ENCODE results near the gene RMND1.
"Not testable (repeated sequence)": the region's sequence is repeated elsewhere in the genome, so short reads cannot be mapped to it uniquely, and the experiment has no call there.

The RMND1 gene

DNA sequence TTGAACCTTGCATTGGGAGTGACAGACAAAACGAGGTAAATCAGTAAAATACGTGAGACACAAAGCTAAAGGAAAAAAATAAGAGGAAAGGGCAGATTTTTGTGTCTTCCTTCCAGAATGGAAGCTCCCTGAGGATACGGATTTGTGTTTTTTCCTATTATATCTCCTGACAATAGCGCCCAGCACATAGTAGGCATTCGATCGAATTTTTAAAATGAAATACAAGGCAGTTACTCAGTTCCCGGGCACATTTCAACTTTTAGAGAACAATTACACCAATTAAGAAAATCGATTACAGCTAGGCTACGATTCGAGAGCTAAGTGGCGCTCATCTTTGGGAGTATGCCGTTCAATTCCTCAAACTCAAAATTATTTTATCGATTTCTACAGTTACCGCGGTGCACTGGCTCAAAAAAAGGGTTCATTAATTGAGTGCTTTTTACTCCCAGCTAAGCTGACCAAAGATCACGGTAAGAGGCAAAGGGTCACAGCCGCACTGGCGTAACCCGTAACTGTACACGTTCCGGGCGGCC, 443 bp downstream of the RMND1 start:
- no peak for DNase-seq (ENCODE audit: low read depth)

DNA sequence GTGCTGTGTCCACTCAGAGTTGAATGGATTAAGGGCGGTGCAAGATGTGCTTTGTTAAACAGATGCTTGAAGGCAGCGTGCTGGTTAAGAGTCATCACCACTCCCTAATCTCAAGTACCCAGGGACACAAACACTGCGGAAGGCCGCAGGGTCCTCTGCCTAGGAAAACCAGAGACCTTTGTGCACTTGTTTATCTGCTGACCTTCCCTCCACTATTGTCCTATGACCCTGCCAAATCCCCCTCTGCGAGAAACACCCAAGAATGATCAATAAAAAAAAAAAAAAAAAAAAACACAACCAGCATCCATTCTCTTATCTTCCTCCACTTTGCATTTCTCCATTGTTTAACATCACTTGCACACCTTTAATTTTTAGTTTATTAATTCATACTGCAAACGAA, 998 bp downstream of the RMND1 start:
- not testable (repeated sequence) for DNase-seq (ENCODE audit: low read depth)

DNA sequence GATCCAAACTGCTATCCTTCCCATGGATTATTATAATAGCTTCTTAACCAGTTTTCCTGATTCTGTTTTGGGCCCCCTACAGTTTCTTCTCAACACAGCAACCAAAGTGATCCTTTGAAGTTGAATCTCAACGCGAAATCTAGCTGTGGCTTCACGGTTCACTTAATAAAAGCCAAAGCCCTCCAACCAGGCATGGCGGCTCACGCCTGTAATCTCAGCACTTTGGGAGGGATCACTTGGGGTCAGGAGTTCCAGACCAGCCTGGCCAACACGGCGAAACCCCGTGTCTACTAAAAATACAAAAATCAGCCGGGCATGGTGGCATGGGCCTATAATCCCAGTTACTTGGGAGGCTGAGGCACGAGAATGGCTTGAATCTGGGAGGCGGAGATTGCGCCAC, 3.3 kb downstream of the RMND1 start:
- DNase-seq (ENCODE audit: low read depth): peak; percentile 39

DNA sequence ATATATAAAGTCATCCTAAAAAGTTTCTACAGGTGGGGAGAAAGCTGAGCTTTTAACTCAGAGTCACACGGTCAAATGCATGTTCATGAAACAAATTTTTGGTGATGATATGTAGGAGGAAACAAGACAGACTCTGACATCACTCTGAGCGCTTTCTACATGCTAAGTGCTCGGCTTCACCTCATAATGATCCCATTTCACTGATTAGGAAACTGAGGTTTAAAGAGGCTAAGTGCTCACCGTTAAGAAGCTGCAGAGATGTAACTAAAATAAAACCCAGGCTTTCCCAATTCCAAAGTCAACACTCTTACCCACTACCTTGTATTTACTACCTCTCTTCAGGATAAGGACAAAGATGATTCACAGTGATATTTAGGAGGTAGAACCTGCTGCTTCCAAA, 4.7 kb downstream of the RMND1 start:
- DNase-seq (ENCODE audit: low read depth): no peak

DNA sequence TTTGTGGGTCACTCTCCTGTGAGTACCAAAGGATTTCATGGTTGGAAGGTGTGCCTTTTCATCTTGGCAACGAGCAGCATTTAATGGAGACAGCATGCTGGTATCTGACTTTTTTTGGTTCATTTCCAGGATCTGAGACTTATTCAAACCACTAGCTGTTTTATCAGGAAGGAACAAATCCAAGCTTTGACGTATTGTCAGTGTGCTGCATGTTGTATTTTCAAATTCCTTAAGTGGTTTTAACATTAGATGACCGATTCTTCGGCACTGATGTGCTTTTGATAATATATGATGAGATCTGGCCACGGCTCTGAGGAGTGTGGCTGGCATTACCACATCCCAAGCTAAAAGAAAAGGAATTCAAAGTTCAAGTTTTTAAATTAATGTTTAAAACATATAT, 6.4 kb downstream of the RMND1 start:
- DNase-seq (ENCODE audit: low read depth): peak; percentile 34

DNA sequence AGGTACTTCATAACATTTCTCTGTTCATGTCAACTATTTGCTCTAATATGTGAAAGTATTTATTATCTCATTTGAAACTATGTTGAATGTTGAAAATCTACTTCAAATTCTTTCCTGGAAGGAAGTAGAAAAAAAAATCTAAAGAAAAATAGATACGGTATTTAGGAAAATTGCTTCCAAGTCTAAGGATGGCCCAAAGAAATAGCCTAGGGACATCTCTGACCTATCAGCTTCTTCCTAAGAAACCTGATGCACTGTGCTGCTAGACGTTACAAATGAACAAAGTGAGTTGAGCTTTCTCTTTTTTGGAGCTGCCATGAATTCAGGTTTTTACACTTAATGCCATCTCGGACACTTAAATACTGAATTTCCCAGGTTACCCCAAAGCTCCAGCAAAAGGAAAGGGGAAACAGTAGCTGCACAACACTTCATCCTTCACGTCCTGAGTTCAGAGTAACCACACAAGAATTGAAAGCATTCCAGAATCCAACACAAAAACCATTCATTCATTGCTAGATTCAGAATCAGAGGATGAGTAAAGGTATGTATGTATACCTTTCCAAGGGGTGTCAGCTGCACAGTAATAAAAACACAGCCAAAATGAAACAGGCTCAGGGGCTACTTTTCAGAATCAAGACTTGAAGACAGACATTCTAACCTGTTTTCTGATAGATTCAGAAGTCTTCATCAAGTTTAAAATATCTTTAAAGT, 7.9 kb downstream of the RMND1 start:
- peak; percentile 11 for DNase-seq (ENCODE audit: low read depth)

DNA sequence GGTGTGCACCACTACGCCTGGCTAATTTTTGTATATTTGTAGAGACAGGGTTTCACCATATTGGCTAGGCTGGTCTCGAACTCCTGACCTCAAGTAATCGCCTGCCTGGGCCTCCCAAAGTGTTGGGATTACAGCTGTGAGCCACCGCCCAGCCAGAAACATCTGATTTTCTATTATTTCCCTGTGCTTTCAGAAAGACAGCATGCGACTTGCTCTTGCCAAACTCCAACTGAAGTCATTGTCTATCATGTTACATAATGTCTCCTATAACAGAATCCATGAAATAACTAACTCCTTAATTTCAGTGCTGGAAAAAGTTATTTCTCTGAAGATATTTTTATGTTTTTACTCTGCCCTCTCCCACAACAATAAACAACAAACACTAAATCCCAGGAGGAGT, 8.5 kb downstream of the RMND1 start:
- no peak for DNase-seq (ENCODE audit: low read depth)

DNA sequence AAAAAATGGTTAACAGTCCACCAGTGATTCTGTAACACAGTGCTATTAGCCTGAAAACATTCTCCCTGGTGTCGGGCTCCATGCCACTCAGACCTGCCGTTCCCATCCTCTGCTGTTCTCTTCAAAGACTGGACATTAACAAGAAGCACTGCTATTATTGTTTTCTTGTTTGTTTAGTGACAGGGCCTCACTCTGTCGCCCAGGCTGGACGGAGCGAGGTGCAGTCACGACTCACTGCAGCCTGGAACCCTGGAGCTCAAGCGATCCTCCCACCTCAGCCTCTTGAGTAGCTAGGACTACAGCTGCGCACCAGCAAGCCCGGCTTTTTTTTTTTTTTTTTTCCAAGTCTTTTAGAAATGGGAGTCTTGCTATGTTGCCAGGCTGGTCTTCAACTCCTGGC, 9.6 kb downstream of the RMND1 start:
- no peak for DNase-seq (ENCODE audit: low read depth)

DNA sequence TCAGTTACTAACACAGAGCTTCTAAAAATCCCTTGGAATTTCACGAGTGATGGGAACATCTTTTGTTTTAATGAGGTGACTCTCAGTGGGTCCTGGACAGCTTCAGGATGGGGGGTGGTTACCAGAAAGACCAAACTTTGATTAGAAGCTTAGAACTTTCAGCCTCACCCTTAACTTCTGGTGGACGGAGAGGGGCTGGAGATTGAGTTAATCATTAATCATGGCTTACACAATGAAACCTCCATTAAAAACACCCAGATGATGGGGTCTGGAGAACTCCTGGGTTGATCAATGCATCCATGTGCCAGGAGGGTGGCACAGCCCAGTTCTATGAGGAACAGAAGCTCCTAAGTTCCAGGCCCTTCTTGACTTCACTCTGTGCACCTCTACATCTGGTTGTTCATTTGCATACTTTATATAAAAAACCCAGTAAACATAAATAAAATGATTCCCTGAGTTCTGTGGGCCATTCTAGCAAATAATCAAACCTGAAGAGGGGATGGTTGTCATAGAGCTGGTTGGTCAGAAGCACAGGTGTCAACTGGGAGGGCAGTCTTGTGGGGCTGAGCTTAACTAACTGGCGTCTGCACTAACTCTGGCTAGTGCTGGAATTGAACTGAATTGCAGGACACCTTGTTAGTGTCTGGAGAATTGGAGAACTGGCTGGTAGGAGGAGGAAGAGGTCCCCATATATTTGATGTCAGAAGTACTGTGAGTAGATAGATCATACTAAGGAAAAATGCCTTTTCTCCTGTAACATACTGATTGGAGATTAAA, 10.3 kb downstream of the RMND1 start:
- no peak for DNase-seq (ENCODE audit: low read depth)

DNA sequence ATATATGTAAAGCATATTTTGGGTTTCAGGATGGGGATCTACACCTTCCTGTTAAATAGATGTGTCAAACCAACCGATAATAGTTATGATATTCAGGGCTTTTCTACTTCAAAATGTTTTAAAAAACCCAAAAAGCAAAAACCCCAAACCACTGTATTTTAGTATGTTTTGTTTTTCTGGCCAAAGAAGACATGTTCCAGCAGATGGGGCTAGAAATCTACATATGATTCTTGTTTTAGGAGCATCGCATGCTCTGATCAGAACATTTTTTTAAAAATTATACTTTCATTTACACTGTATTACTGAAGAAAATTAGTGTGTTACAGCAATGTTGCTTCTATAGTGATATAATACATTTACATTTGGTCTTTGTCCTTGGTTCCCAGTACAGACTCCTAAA, 11.0 kb downstream of the RMND1 start:
- DNase-seq (ENCODE audit: low read depth): peak; percentile 40

DNA sequence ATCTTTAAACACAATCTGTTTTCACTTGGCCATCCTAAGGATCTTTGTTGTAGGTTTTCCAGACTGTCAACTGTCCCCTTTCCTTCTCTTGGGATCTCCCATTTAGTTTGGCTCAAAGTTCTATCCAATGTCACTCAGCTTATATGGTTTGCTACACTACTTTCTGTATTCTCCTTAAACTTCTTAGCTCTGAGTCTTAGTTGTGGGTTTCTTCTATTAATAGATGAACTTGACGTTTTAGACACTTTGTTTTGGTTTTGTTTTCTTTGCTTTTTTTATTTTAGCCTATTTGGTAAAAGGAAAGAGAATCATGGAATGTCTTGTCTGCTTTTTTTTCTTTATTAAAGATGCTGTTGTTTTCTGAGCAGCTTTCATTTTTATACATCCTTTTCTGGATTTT, 11.4 kb downstream of the RMND1 start:
- no peak for DNase-seq (ENCODE audit: low read depth)

DNA sequence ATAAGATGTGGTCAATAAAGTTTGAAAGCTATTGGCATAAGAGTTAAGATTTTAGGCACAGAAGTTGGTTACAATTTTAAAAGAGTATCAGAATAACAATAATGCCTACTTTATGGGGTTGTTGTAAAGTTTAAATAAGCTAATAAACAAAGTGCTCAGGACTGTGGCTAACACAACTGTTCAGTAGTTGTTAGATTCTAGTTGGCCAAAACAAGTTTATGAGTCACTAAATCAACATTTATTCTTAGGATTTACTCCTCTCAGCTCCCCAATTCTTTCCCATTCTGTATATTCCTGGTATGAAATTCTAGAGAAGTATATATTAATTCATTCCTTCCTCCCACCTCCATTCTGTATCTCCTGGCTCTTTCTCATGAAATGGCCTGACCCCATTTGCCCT, 14.5 kb downstream of the RMND1 start:
- DNase-seq (ENCODE audit: low read depth): peak; percentile 30

DNA sequence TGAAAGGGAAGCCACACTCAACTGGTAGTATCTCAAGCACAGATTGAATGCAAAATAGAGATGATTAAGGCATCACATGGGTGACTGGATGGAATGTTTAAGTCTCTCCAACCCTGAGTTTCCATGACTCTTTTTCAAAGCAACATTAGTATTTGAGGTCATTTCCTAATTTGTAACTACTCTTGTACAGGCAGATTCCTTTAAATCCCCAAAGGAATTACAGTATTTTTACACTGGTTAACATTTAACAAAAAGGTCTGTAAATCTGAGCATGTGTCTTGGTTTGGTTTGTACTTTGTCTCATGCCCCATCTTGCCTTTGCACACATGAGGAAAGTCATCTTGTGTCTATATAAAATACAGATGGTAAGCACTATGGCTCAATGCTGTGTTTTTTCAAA, 15.1 kb downstream of the RMND1 start:
- peak; percentile 26 for DNase-seq (ENCODE audit: low read depth)

DNA sequence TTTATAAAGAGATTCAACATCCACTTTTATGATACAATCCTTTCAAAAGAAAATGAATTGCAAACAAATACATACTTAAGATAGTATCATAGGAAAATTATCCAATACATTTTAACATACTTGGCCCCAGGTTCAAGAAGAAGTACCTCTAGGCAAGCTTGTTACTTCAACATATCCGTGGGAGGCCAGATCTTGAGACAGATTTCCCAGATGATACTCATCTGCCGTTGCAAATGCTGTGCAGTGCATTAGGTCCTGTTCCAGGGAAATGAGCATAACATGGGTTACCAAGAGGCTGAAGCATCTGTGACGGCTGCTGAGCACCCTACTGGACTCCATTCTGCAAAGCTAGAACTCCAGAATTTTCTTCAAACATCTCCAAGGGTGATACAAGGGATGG, 15.6 kb downstream of the RMND1 start:
- no peak for DNase-seq (ENCODE audit: low read depth)

DNA sequence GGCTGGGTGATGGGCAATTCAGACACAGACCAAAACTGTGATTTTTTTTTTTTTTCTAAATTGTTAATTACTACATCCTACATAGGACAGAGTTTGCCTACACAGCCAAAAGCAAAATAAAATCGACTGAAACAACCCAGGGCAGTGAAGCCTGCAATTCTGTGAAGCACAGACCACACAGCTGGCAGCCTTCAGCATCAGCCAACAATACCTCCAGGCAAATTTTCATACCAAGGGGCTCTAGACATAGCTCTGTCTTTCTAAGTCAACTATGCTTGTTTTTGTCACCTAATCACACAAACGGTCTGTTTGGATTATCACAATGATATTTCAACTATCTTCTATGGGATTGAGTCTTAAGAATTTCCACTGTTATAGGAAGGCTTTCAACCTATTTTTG, 17.6 kb downstream of the RMND1 start:
- no peak for DNase-seq (ENCODE audit: low read depth)

DNA sequence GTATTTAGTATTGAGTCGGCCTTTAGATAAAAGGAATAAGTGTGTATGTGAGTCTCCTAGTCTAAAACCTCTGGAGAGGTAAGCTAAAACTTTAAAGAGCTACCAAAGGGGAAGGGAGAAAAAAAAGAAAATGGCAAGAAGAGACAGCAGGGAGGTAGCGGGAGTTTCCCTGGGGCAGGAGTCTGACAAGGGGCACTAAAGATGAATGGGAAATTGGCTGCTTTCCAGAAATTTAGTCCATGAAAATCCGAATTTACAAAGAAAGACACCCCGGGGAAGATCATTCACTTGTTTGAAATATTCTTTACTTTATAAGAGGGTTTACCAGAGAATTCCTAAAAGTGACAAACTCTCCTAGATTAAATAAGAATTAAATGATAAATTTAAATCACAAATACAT, 19.3 kb downstream of the RMND1 start:
- DNase-seq (ENCODE audit: low read depth): no peak

DNA sequence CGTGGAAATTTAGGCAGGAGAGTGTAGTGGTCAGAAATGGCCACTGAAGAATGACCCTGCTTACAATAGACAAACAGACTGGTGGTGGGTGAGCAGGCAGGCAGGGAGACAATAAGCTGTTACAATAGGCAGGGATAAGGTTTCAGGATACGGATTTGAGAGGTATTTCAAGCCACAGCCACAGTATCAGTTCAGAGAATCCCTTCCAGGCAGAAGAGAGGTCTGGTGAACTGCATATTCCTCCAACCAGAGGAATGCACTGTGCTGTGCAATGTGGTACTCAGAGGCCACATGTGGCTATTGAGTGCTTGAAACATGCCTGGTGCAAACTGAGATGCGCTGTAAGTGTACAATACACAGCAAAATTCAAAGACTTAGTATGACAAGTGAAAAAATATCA, 20.6 kb downstream of the RMND1 start:
- no peak for DNase-seq (ENCODE audit: low read depth)

DNA sequence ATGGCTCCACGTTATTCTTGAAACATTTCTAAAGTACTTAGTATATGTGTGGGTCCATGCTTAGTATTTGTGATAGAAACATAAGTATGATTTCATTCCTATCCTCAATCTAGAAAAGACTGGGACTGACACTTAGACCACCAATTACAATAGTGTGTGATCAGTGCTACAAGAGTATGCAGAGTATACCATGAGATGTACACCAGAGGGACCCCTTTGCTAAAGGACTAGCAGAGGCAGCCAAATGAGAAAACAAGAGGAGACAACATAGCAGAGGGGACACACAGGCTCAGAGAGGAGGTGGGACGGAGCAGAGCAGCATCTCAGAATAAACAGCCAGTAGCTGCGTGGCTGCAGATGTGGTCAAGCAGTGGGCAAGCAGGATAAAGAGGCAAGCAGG, 21.0 kb downstream of the RMND1 start:
- DNase-seq (ENCODE audit: low read depth): no peak

DNA sequence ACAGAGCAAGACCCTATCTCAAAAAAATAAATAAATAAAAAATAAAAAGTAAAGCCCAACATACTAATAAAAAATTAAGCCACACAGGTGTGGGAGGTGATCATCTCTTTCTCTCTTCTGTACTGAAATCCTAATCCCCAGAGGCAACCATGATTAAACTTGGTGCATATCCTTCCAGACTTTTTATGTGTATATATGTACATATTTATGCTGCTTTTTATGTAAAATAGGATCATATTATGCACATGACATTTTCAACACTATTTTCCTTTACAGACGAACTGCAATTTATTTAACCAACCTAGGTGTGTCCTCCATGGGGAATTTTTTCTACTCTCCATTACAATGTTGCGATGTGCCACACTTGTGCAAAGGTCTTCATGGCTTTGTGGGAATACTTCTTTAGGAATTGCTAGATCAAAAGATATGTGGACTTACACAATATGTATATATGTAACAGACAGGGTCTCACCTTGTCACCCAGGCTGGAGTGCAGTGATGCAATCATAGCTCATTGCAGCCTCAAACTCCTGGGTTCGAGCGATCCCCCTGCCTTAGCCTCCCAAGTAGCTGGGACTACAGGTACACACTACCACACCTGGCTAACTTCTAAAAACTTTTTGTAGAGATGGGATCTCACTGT, 23.7 kb downstream of the RMND1 start:
- DNase-seq (ENCODE audit: low read depth): no peak

DNA sequence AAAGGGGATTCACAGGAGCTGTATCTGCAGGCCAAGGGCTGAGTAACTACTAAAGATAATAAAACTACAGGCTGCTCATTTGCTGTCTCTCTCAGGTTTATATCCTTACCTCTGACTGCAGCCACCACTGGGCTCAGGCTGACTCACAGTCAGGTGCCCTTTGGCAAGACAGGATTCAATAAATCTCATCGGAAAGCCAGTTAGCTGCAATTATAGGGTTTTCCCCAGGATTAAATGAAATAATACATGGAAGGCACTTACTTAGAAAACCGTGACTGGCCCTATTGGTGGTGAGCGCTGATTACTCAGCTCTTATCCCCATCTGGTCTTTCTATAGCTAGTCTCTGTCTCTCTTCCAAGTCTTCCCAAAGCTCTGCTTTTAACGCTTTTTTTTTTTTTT, 26.4 kb downstream of the RMND1 start:
- DNase-seq (ENCODE audit: low read depth): no peak

DNA sequence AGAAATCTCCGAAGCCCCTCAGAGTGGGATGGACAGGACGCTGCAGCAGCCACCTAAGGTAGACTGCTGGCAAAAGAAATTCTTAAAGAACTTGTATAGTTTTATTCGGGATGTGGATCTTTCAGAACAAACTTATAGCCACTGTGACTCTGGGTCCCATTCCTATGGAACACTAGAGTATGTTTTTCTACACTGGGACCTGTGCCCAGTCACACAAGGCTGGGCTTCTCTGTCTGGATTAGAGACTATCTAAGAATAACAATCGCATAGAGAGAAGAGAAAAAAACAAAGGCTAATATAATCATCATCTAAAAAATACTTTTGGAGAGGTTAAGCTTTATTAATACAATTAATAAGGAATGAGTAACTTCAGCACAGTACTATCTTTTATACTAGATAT, 28.9 kb downstream of the RMND1 start:
- DNase-seq (ENCODE audit: low read depth): no peak

DNA sequence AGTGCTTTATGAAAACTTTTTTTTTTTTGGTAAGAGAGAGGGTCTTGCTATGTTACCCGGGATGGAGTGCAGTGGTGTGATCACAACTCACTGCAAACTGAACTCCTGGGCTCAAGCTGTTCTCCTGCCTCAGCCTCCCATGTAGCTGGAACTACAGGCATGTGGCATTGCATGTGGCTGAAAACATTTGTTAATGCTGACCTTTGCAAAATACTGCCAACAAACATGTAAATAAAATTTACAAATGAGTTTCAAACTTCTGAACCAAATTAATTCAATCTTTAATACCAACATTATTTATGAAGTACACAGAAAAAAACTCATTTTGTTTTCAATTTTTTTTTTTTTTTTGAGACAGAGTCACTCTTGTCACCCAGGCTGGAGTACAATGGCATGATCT, 34.4 kb downstream of the RMND1 start:
- DNase-seq (ENCODE audit: low read depth): no peak

DNA sequence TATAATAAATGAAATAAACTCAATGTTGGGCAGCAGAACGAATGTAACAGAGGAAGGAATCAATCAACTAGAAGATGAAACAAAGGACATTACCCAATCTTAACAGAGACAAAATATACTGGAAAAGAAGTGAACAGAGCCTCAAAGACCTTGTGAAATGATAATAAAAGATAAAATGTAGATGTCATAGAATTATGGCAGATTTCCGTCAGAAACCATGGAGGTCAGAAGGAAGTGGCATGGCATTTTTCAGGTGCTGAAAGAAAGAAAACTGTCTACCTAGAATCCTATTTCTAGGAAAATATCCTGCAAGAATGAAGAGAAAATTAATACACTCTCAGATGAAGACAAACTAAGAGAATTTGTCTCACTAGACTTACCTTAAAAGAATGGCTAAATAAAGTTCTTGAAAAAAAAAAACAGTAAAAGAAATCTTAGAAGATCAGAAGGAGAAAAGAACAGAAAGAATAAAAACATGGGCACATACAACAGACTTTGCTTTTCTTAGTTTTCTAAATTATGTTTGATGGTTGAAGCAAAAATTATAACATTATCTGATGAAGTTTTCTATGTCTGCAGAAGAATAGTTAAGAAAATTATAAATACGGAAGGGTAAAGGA, 37.2 kb downstream of the RMND1 start:
- DNase-seq (ENCODE audit: low read depth): no peak

Measured in ELR (cell line).